Smooth muscle cell (in vitro differentiated cells): Measurements from ENCODE around the gene SP9. TPM values are rescaled to one million over a fixed set of nuclear protein-coding genes. Genes with fewer than 3 reads are reported as not detected.

Experiments used
- DNase-seq: peaks from one replicate; lab custom pipeline; 2025; ENCODE audit not compliant: unreplicated experiment; lab: John Stamatoyannopoulos, UW
- H2AFZ ChIP-seq: fragments of 200-600 bp; sonication (generic); 2 replicates; pipeline ENCODE4 v1.6.0; 2016; ENCODE audit warnings: antibody characterized with exemption, low read depth, mild to moderate bottlenecking
- H3F3A ChIP-seq: fragments of 200-600 bp; sonication (generic); 2 replicates; pipeline ENCODE4 v1.6.0; 2017; ENCODE audit warnings: antibody characterized with exemption, low read depth
- H3K27ac ChIP-seq: fragments of 200-600 bp; sonication (generic); 2 replicates; pipeline ENCODE4 v1.5.1; 2016; ENCODE audit warnings: low read depth, mild to moderate bottlenecking
- H3K27me3 ChIP-seq: fragments of 200-600 bp; sonication (generic); 2 replicates; pipeline ENCODE4 v1.6.1; 2016; ENCODE audit warnings: low read depth, mild to moderate bottlenecking
- H3K36me3 ChIP-seq: fragments of 200-600 bp; sonication (generic); 2 replicates; pipeline ENCODE4 v1.5.1; 2016; ENCODE audit warnings: low read depth
- H3K4me1 ChIP-seq: fragments of 200-600 bp; sonication (generic); 2 replicates; pipeline ENCODE4 v1.5.1; 2016; ENCODE audit warnings: low read depth
- H3K4me2 ChIP-seq: fragments of 200-600 bp; sonication (generic); 2 replicates; pipeline ENCODE4 v1.6.0; 2016; ENCODE audit warnings: mild to moderate bottlenecking
- H3K4me3 ChIP-seq: fragments of 200-600 bp; sonication (generic); 2 replicates; pipeline ENCODE4 v1.5.1; 2016; ENCODE audit warnings: mild to moderate bottlenecking
- H3K79me2 ChIP-seq: fragments of 200-600 bp; sonication (generic); 2 replicates; pipeline ENCODE4 v1.6.0; 2016; ENCODE audit warnings: low read depth, mild to moderate bottlenecking
- H3K9ac ChIP-seq: fragments of 200-600 bp; sonication (generic); 2 replicates; pipeline ENCODE4 v1.6.0; 2016; ENCODE audit warnings: low read depth
- H3K9me3 ChIP-seq: fragments of 200-600 bp; sonication (generic); replicated peaks from 2 replicates; pipeline ENCODE4 v1.5.1; 2016; ENCODE audit warnings: low read depth
- H4K20me1 ChIP-seq: fragments of 200-600 bp; sonication (generic); 2 replicates; pipeline ENCODE4 v1.6.0; 2016; ENCODE audit warnings: low read depth
- CTCF ChIP-seq: fragments of 200-600 bp; sonication (generic); IDR thresholded peaks from 2 replicates; pipeline ENCODE4 v1.5.1; 2017; ENCODE audit warnings: borderline replicate concordance, mild to moderate bottlenecking, antibody characterized with exemption; ENCODE audit not compliant: insufficient read depth, poor library complexity, severe bottlenecking
- WGBS: methylation state at CpG from one replicate; pipeline ENCODE4 v1.1.7; 2016; ENCODE audit warnings: low lambda C conversion rate; 5-methylcytosine and 5-hydroxymethylcytosine counted together
- polyA plus RNA-seq: library from polyadenylated mRNA; unstranded; fragments of >200 nt; fragmentation: Nextera tagmentation; extraction: Ambion mirVana; gene quantifications from 2 replicates; pipeline ENCODE4 v1.2.1, GENCODE V29; 2016
- total RNA-seq: library from RNA; depleted of rRNA; stranded (reverse); fragments of >200 nt; gene quantifications from 2 replicates; pipeline ENCODE4 v1.2.3, GENCODE V29; 2014

SP9 gene
- total and polyA plus RNA-seq, 2 experiments from 2014 or later = 0.17 to 0.49 TPM

DNA sequence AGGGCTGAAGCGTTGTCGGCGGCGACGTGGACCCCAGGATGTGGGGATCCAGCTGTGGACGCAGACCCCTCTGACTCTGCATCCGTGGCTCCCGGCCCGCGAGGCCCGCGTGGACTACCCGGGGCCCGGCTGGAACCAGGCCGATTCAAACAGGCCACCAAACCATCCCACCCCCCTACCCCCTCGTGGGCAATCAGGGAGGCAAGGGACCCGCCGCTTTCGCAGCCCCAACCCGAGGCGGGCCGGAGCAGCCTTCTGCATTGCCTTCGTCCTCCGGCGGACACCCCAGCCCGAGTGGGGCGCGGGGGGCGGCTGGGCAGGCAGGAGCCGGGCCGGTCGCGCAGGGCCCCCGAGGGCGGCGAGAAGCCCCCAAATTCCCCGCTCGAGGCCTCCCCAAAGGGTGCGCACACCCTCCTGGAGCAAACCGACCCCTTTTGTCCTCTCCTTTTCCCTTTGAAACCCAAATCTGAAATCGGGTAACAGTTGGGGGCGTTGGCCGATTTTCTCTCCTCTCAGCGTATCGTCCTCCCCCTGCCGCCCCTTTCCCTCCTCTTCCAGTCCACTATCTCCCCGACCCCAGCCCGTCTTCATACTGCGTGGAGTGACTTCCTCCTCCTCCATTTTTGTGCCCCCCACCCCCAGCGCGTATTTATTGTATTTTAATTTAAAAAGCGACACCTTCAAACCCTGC is 7.4 kb downstream of the SP9 start:
- Histone ChIP-seq H2AFZ (no peak overlapping the region), H4K20me1 (peaks cover 4% of the 10 kb centered on the region), H3F3A (peaks cover 5% of the 10 kb centered on the region), H3K27ac (no peak overlapping the region), H3K4me3 (peak overlapping the region; percentile 22), H3K79me2 (no peaks in the 10 kb centered on the region), H3K9ac (no peak overlapping the region), H3K27me3 (peaks cover 100% of the 10 kb centered on the region), H3K36me3 (no peaks in the 10 kb centered on the region), H3K4me2 (peak overlapping the region; percentile 72), H3K4me1 (peaks cover 40% of the 10 kb centered on the region), H3K9me3 (no peaks in the 10 kb centered on the region)
- TF ChIP-seq CTCF = no peak
- DNase-seq = no peak
- 2% methylated on average over 48 of the region's 52 CpGs for WGBS

DNA sequence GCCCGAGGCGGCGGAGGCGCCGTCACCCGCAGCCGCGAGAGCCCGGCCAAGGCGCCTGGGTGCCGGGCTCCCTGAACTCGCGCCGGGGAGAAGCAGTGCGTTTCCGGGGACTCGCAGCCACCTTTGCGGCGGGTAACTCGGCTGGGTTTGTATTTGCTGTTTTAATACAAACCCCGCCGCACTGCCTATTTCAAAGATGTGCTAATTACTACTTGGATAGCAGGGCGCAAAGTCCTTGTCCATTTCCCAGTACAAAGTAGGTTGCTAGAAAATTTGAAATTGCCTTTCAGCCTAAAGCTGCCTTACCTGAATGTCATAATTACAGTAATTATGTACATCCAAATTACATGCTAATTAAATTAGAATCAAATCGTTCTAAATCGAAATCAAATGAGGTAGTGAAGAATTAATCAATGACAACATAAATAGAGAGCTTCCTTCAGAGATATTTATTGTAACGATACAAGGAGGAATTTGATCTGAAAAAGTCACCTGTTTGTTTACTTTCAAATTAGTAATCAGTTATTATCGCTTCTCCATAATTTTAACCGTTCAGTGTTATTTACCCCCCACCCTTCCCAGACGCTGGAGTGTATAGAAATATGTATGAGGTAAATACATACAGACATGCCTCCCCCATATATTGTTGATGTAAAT is 8.1 kb downstream of the SP9 start:
- Histone ChIP-seq H2AFZ (no peak overlapping the region), H3K27me3 (peaks cover 93% of the 10 kb centered on the region), H3K4me1 (peaks cover 36% of the 10 kb centered on the region), H4K20me1 (peaks cover 4% of the 10 kb centered on the region), H3K4me3 (peak overlapping the region; percentile 22), H3F3A (peaks cover 5% of the 10 kb centered on the region), H3K4me2 (peak overlapping the region; percentile 72), H3K36me3 (no peaks in the 10 kb centered on the region), H3K79me2 (no peaks in the 10 kb centered on the region), H3K9me3 (no peaks in the 10 kb centered on the region), H3K9ac (no peak overlapping the region), H3K27ac (no peak overlapping the region)
- TF ChIP-seq CTCF = no peak
- no peak for DNase-seq
- WGBS = 2% methylated on average over 29 of the region's 29 CpGs

- no peak overlapping the region for H2AFZ ChIP-seq
- H3K9me3 ChIP-seq = no peaks in the 10 kb centered on the region
- H3K27ac ChIP-seq = no peak overlapping the region
- H3K9ac ChIP-seq = no peak overlapping the region
- H3K79me2 ChIP-seq = no peaks in the 10 kb centered on the region
- H3K4me2 ChIP-seq = peak overlapping the region; percentile 60
- peaks cover 34% of the 10 kb centered on the region for H3K4me1 ChIP-seq
- peaks cover 4% of the 10 kb centered on the region for H4K20me1 ChIP-seq
- TF ChIP-seq CTCF = no peak
- no peak overlapping the region for H3K4me3 ChIP-seq
- peaks cover 5% of the 10 kb centered on the region for H3F3A ChIP-seq
- 9% methylated on average over 6 of the region's 6 CpGs for WGBS
- H3K36me3 ChIP-seq = no peaks in the 10 kb centered on the region
- H3K27me3 ChIP-seq = peaks cover 89% of the 10 kb centered on the region
- DNase-seq = no peak
These were observed 8.5 kb downstream of the SP9 start for GRCh38 chr2:174343343-174343622.
